Epithelial cell of proximal tubule (primary cell): ENCODE data around the gene GPR171. TPM values are rescaled to one million over a fixed set of nuclear protein-coding genes. Genes with fewer than 3 reads are reported as not detected.

Experiments used
- DNase-seq: peaks from one replicate; pipeline ENCODE4 v3.0.0-alpha.2; 2011; ENCODE audit warnings: low read depth
- H3K4me3 ChIP-seq: 2 replicates; pipeline ENCODE4 v1.5.1; 2011; ENCODE audit warnings: low read depth, mild to moderate bottlenecking, low read length
- CTCF ChIP-seq: conservative IDR thresholded peaks from 2 replicates; pipeline ENCODE4 v1.5.1; 2012; ENCODE audit warnings: low read depth, mild to moderate bottlenecking, low read length
- total RNA-seq: library from RNA; depleted of rRNA; stranded (reverse); fragments of >200 nt; gene quantifications from 2 replicates; pipeline ENCODE4 v1.2.3, GENCODE V29; 2015

The GPR171 gene
- total RNA-seq, 1 donor from 2014 or later, result not detected

- no peak for DNase-seq
- no peak for TF ChIP-seq CTCF
- no peak overlapping the region for H3K4me3 ChIP-seq
Measured at GRCh38 chr3:151154566-151154965, 48.5 kb downstream of the GPR171 start.

GRCh38 chr3:151152455-151153079 is 50.4 kb downstream of the GPR171 start:
- TF ChIP-seq CTCF, result no peak
- H3K4me3 ChIP-seq, result no peak overlapping the region
- DNase-seq, result no peak

Other genes with a start within 250 kb of the GPR171 start
- gene CLRN1, start 230.5 kb downstream of the GPR171 start, total RNA-seq, result not detected in 2 replicates
- gene MED12L, start 117.6 kb downstream of the GPR171 start, total RNA-seq, result 0.12 and 0.80 TPM in 2 replicates
- not detected in 2 replicates for gene P2RY14, start 75.3 kb upstream of the GPR171 start, total RNA-seq
- 5.0 and 12.0 TPM in 2 replicates for gene GPR87, start 113.6 kb upstream of the GPR171 start, total RNA-seq
- gene P2RY13, start 126.3 kb upstream of the GPR171 start, total RNA-seq, result not detected in 2 replicates
- gene P2RY12, start 181.5 kb upstream of the GPR171 start, total RNA-seq, result not detected in 2 replicates